Skin epidermis (tissue), 12 donors: Measurements from ENCODE around the gene ACKR3.

ENCODE experiments used
- H3K27ac ChIP-seq, 21 experiments: fragments of 200-600 bp; sonication (generic) in 11 of 21; one replicate each; pipeline ENCODE4 v1.5.0; 2020; ENCODE audit warnings: mild to moderate bottlenecking in 3 of 21, inconsistent platforms in 2 of 21, moderate library complexity in 2 of 21
- H3K4me3 ChIP-seq, 7 experiments: fragments of 200-600 bp; sonication (generic) in 2 of 7; one replicate each; pipeline ENCODE4 v1.5.0; 2020; ENCODE audit warnings: inconsistent platforms in 2 of 7, mild to moderate bottlenecking in 2 of 7, moderate library complexity in 1 of 7

Gene ACKR3

DNA sequence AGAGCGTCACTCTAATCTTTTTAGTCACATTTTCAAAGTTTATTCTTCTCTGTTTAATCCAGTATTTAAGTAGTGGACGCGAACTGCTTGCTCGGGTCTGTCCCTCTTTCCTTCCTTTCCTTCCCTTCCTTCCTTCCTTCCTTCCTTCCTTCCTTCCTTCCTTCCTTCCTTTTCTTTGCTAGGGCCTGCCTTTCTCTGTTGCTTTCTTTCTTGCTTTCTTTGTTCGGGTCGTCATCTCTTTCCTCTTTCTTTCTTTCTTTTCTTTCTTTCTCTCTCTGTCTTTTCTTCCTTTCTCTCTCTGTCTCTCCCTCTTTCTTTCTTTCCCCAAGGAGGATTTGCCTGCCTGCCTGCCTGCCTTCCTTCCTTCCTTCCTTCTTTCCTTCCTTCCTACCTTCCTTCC lies 3.0 kb upstream of the ACKR3 start:
- Histone ChIP-seq H3K27ac (peak overlapping the region in 6 of 21 experiments; percentile 82 to 92 (median 86)), H3K4me3 (no peak overlapping the region)

DNA sequence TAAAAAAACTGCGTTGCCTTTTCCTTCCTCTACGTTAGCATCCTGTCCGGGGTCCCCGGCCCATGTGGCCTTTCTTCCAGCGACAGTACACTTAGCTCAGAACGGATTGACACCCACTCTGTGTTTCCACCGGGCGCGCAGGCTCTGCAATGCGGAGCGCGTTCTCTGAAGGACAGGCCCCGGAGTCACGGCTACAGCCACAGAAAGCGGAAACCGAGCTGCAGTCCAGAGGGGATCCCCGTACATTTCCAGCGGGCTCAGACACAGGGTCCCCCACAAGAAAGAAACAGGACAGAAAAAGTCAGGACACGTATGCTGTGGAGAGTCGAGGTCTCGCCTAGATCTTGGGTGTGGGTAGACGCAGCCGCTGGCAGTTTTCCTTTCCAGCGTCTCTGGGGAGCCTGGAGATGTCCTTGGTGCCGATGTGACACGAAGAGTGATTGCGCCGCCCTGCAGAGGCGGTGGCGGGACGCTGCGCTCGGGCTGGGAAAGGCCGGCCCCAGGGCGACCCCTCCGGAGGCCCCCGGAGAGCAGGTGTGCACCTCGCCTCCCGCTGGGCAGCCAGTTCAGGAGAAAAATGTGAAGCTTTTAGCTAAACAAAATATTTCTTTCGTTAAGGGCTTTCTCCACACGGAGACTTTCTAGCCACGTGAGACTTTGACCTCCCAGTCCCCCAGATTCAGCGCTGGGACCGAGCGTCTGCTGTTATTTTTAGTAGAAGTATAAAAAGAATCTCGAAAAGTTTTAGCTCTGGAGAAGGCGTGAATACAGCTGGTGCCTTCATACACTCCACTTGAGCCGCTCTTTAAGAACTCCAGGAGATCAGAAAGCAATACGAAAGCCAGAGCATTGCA lies 1.3 kb upstream of the ACKR3 start:
- H3K27ac ChIP-seq: peak overlapping the region; percentile 8 to 92 (median 75)
- H3K4me3 ChIP-seq: peak overlapping the region; percentile 10 to 37 (median 32)

DNA sequence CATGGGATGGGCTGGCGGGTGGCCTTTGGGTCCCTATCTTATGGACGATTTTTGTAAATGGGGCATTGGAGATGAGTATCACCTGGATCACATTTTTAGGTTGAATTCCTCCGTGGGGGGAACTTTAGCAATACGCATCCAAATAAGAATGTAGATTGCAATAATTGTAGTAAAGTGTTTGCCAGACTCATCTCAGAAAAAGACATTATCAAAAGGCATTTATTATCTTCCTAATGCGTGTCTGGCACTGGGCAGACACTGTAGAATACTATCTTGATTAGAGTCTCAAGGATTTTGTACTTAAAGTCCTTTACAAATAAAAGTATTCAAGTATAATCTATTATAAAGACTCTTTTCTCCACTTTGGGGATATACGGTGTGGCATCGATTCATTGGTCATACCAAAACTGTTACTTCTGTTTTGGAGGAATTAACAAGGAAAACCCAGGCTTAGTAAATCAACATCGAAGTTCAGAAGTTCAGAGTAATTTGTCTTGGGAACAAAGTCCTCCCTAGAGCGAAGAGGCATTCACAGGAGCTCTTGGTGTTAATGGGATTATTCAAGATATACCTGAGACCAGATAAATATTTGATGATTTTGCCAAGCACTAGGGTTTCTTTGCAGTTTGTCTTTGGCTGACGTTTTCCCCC lies 578 bp upstream of the ACKR3 start:
- Histone ChIP-seq H3K27ac (peak overlapping the region in 17 of 21 experiments; percentile 31 to 92 (median 82)), H3K4me3 (peak overlapping the region in 6 of 7 experiments; percentile 16 to 42 (median 36))

DNA sequence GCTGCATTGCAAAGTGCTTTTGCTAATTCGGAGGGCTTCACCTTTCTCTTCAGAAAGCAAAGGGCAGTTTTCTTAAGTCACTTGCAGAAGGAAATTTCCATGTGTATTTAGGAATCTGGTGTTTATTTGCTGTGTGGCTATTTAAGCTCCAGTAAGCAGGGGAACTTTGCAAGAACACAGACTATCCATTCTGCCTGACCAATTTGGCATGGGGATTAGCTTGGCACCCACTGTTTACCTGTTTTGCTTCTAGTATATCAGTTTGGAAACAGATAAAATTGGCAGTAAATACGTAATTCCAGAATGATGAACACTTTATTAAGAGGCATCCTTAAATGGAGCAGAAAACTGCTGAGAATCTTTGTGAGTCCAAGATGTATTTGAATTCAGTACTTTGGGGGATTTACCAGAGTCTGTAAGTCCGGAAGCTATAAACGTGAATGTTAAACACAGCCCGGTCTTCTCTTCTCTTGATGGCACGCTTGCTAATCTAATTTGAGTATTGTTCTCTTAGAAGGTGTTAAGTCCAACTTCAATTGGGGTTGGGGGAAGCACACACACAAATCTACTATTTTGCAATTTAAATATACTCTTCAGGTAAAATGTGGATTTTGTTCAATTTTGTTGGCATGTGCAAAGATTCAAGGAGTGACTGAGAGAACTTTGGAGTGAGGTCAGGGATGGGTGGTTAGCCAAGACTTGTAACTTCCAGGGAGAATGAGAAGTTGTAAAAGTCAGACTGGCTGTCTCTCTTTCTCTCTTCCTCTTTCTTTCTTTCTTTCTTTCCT lies 650 bp downstream of the ACKR3 start:
- H3K27ac ChIP-seq: peak overlapping the region in 19 of 21 experiments; percentile 1 to 92 (median 60)
- H3K4me3 ChIP-seq: peak overlapping the region; percentile 9 to 48 (median 33)

DNA sequence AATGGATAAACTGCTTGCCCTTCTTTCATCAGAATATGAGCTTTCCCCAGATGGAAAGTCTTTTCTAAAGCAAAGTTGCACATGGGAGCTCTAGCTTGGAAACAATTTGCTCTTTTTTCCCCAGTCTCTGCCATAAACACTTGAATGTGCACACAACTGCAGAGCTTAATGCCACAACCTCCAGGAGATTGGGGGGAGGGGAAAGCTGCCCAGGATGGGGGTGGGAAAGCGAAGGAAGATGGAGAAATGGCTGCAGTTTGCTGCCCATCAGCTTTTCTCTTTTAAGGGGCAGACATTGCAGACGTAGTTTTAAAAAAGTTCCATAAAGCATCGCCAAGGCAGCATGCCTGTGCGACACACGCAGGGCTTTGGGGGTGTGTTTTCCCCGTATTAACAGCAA lies 1.5 kb downstream of the ACKR3 start:
- peak overlapping the region in 14 of 21 experiments; percentile 4 to 92 (median 68) for H3K27ac ChIP-seq
- H3K4me3 ChIP-seq: peak overlapping the region; percentile 9 to 48 (median 33)

DNA sequence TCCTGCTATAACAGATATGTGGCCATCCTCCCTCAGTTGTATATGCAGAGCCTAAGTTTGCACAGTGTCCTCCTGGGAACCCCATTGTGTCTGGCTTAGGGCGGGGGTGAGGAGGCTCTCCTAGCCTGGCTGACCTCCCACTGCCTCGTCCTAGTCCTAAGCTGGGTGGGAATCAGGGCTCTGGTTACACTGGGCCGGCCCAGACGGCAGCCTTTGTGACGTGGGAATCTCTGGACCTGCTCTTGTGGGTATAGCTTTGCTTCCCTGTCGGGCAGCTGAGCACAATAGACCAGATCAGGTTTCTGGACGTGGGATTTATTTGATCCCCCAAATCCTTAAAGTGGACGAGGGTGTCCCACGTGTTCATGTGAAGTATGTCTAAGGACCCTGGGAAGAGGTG lies 2.9 kb downstream of the ACKR3 start:
- peak overlapping the region in 6 of 21 experiments; percentile 4 to 92 (median 77) for H3K27ac ChIP-seq
- peak overlapping the region in 4 of 7 experiments; percentile 16 to 48 (median 36) for H3K4me3 ChIP-seq

DNA sequence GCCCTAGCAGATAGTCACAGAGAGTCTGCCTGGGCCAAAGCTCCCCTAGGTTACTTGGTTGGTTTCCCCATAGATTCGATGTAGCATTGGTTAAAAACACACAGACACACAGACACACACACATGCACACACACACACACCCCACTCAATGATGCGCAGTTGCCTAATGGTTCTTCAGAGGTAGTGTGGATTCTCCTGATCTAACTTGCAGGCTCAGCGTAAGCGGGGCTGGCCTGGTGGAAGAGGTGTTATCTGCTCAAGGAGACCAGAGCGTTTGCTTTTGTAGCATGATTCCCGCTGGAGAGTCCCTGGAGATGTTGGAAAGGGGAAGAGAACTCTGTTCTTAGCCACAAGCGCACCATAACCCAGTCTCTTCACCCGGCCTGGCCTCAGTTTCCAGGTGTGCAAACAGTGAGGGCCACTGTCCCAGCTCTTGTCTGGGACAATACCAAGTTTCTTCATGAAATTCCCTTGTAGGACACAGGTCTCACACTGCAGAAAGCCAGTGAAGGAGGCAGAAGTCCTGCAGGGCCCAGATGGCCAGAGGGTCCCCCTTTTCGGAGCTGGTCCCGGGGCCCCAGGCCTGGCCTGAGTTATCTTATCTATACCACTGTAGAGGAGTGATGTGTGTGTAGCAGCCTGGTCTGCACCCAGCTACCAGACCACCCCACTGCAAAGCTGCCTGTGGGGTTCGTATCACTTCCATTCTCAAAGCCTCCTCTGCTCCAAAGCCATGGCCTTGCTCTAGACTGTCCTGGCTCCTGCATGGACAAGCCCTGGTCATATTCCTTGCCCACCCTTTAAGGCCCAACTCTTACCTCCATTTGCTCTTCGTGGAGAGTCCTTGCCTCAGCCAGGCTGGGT lies 3.7 kb downstream of the ACKR3 start:
- Histone ChIP-seq H3K4me3 (peak overlapping the region in 2 of 7 experiments; percentile 42 to 48), H3K27ac (peak overlapping the region in 5 of 21 experiments; percentile 4 to 92 (median 53))

DNA sequence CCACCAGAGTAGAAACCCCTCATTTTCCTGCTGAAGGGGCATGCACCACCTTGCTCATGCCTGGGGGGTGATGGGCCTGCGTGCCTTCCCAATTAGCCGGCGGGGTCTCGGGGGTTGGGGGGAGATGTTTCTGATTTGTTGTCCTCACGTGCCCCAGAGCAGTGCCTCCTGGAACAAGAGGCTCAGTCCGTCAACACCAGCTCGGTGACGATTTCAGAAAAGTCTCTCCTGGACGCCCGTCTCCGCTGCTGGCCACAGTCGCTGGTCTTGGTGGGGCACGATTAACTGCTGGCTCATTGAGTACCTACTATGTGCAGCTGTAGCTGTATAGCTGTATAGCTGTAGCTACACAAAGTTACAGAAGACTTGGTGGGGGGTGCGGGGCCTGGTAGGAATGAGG lies 4.4 kb downstream of the ACKR3 start:
- Histone ChIP-seq H3K4me3 (no peak overlapping the region), H3K27ac (peak overlapping the region in 2 of 21 experiments; percentile 2 to 3)

DNA sequence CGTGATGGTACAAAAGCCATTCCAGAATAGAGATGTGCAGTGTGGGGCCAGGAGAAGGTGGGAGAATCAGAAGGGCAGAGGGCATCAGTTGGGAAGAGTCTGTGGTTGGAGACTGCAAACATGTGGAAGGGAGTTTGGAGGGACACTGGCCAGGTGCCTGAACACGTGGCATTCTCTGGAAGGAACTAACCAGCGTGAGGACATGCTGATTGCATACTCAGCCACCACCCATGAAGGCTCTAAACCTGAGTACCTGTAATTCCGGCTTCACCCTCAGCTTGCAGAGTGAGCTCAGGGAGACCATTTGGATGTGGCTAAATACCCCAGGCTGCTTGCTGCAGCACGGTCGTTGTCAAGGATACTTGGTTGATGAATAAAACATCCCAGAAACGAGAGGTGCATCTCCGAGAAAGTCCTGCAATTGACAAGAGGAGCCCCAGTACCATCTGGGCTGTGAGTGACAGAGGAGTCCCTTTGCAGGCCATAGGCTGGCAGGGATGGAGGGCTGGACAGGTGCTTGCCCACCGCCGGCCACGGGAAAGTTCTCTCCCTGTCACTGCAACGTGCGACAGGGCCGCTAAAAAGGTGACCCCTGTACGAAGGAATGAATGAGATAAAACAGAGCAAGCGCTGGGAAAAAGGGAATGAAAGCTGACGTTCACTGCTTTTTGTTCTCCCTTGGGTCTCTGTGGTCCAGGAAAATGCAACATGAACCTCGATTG lies 5.0 kb downstream of the ACKR3 start:
- Histone ChIP-seq H3K4me3 (no peak overlapping the region), H3K27ac (peak overlapping the region in 2 of 21 experiments; percentile 2 to 52)

DNA sequence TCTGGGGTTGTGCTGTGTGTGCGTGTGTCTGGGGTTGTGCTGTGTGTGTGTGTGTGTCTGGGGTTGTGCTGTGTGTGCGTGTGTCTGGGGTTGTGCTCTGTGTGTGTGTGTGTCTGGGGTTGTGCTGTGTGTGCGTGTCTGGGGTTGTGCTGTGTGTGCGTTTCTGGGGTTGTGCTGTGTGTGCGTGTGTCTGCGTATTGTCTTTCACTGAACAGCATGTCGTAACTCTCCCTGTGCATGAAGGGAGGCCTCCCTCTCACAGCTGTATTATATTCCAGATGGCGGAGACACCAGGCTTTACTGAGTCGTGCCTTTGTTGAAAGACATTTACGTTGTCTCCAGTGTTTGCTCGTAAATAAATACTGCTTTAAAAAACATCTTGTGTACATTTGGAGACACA lies 5.9 kb downstream of the ACKR3 start:
- H3K4me3 ChIP-seq: no peak overlapping the region
- peak overlapping the region in 3 of 21 experiments; percentile 39 to 57 (median 52) for H3K27ac ChIP-seq

DNA sequence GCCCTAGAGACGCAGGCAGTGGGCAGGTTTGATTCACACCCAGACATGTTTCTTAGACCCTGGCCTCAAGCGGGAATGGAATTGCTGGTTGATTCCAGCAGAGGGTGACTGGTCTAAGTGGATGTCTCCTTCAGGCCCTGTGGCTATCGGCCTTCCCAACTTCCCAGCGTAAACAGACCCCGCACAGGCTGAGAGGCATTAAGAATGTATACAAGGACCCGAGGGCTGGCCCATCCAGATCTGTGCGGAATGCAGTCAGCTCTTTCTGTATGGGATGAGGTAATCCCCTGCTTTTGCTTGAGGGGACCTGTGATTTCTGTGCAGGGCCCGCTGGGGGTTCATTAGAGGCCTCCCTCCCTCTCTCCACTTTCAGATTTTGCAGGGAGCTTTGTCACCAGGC lies 6.5 kb downstream of the ACKR3 start:
- H3K4me3 ChIP-seq: no peak overlapping the region
- H3K27ac ChIP-seq: peak overlapping the region in 6 of 21 experiments; percentile 0 to 60 (median 42)

DNA sequence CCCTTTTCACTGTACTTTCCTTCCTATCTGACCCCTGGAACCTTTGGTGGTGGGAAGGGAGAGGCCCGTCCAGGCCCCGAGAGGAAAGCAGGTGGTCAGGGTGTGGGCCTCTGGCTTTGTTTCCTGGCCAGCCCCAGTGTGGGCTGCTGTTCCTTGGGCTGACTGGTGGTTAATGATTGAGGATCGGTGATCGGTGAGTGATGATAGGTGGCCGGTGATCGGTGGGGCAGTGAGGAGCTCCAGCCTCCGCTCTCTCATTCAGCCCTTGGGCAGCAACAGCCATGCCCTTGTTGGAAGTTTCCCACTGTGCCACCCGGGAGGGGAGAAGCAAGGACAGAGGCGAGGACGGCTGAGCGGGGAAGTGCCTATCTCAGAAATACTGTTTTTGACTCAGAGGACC lies 7.3 kb downstream of the ACKR3 start:
- Histone ChIP-seq H3K4me3 (no peak overlapping the region), H3K27ac (peak overlapping the region in 6 of 21 experiments; percentile 0 to 66 (median 45))

DNA sequence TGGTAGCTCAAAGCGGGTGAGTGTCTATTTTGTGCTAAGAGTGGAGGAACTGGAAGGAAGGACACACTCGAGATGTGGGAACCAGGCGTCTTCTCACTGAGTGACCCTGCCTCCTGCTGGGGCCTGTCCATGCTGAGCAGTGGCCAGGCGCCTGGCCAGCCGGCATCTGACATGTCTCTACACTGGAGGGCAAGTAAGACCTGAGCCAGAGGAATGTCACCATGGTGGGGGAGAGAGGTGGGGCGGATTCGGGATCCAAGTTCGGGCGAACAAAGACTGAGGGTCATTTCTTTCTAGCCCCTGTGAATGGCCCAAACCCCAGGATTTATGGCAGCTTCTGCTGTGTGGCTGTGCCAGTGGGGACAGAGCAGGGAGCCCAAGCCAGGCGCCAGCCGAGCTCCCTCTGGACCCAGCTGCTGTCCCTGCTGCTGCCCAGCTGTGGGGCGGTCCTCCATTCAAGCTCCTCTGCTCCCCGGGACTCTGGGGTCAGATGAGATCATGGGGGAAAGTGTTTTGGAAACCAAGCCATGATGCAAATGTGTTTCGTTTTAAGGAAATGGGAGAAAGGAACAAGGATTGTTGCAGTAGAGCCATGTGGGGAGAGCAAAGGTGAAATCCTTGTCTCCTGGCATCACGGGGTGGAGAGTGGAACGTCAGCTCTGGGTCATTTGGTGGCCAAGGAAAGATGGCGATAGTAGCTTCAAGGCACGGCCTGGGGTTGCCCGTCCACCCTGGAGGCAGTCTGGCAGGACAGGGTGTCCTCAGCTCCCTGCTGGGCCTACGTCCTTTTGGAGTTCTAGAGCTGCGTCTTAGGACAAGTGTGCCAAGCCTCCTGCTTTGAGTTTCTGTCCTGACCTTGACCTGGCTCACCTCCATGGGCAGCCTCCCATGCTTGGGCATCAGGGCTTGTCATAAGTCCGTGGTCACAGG lies 8.1 kb downstream of the ACKR3 start:
- H3K4me3 ChIP-seq: no peak overlapping the region
- peak overlapping the region in 6 of 21 experiments; percentile 9 to 66 (median 45) for H3K27ac ChIP-seq

DNA sequence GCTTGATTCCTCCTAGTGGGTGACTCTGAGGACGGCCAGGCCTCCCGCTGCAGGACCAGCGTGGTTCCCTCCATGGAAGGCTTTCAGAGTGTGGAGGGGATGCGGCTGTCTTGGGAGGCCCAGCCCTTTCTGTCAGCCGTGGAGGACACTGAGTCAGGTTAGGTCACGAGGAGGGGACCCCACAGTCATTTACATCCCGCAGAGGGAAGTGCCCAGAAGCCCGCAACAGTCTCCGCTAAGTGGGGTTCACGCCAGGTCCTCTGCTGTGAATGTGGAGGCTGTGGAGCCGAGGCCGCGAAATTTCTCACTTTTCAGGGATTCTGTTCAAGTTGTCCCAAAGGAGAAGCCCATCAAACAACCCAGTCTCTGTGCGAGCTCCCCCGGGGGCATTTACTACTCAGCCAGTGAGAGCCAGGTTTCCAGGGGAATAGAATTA lies 8.8 kb downstream of the ACKR3 start:
- Histone ChIP-seq H3K4me3 (no peak overlapping the region), H3K27ac (peak overlapping the region in 3 of 21 experiments; percentile 7 to 66 (median 32))

DNA sequence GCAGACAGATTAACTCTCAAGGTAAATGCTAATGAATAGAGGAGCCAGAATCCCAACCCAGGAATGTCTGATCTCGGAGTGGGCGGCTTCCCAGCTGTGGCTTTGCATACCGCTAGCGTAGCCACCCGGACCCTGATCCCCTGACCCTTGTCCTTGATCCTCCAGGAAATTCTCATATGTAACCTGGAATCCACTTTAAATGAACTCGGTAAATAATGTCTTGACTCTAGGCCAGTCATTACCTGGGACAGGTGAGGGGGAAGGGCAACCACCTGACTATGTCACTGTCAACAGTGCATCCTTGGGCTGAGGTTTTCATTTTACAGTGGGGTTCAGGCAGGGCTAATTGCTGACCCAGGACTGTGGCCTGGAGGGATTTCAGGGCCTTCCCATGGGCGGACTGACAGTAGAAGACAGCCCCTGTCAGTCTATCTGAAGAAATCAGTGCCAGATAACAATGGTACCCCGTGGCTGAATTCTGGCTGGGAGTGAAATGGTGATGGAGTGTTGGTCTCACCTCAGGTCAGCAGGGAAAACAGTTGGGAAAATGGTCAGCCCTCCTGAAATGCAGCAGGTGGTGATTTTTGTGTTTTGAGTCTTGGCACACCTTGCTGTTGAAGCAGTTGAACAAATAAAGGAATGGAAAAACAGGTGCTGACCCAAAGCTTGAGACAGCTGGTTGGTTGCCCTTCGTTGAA lies 9.6 kb downstream of the ACKR3 start:
- no peak overlapping the region for H3K4me3 ChIP-seq
- H3K27ac ChIP-seq: peak overlapping the region in 1 of 21 experiments; percentile 8

DNA sequence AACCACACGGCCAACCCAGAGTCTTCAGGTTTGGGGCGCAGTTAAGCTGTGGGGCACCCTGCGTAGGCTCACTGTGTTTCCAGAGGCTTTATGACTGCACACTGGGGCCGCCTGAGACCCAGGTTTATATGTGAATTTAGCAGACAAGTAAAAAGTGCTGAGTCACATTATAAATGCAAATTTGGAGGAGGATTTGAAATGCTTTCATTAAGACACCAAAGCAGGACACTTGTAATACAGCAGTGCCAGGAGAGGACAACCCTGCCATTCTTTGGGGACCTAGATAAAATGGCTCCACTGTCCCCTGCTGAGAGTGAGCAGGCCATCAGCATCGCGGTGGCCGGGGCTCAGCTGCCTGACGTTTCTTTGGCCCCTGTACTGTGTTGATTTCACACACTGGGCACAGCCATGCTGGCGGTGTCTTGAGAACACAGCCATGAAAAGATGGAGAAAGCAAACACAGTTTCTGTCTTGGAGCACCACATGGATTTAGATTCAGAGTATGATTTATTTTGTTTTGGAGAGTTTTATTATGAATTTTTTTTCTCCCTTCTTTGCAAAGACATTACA lies 10.2 kb downstream of the ACKR3 start:
- Histone ChIP-seq H3K27ac (peak overlapping the region in 1 of 21 experiments; percentile 8), H3K4me3 (no peak overlapping the region)
